ENCODE measurements around the gene OGFR. TPM values are rescaled to one million over a fixed set of nuclear protein-coding genes. Genes with fewer than 3 reads are reported as not detected.

The OGFR gene
- total RNA-seq, 1 donor from 2014 or later: 42.0 TPM

GRCh38 chr20:62825333-62825985, 20.8 kb downstream of the OGFR start:
- DNase-seq (ENCODE audit: low spot score): no peak

- DNase-seq (ENCODE audit: low spot score): no peak
These were observed 21.5 kb downstream of the OGFR start for GRCh38 chr20:62825986-62826645.

- no peak for DNase-seq (ENCODE audit: low spot score)
These were observed 22.1 kb downstream of the OGFR start for GRCh38 chr20:62826646-62827310.

- DNase-seq (ENCODE audit: low spot score): no peak
These were observed 22.8 kb downstream of the OGFR start for GRCh38 chr20:62827311-62828038.

GRCh38 chr20:62828051-62828450, 23.4 kb downstream of the OGFR start:
- DNase-seq (ENCODE audit: low spot score): no peak

GRCh38 chr20:62828511-62829230, 24.0 kb downstream of the OGFR start:
- no peak for DNase-seq (ENCODE audit: low spot score)

- DNase-seq (ENCODE audit: low spot score): no peak
These were observed 24.9 kb downstream of the OGFR start for GRCh38 chr20:62829231-62830230.

GRCh38 chr20:62830251-62830650, 25.6 kb downstream of the OGFR start:
- DNase-seq (ENCODE audit: low spot score): no peak

GRCh38 chr20:62830821-62831220, 26.2 kb downstream of the OGFR start:
- no peak for DNase-seq (ENCODE audit: low spot score)

- DNase-seq (ENCODE audit: low spot score): no peak
These were observed 26.7 kb downstream of the OGFR start for GRCh38 chr20:62831361-62831788.

GRCh38 chr20:62831854-62832211, 27.2 kb downstream of the OGFR start:
- DNase-seq (ENCODE audit: low spot score): no peak

- DNase-seq (ENCODE audit: low spot score): no peak
These were observed 27.7 kb downstream of the OGFR start for GRCh38 chr20:62832212-62832922.

GRCh38 chr20:62832951-62833391, 28.3 kb downstream of the OGFR start:
- DNase-seq (ENCODE audit: low spot score): no peak

- no peak for DNase-seq (ENCODE audit: low spot score)
These were observed 30.5 kb downstream of the OGFR start for GRCh38 chr20:62834967-62835730.

- DNase-seq (ENCODE audit: low spot score): no peak
These were observed 31.6 kb downstream of the OGFR start for GRCh38 chr20:62835931-62836861.

- DNase-seq (ENCODE audit: low spot score): no peak
These were observed 32.4 kb downstream of the OGFR start for GRCh38 chr20:62836967-62837490.

- no peak for DNase-seq (ENCODE audit: low spot score)
These were observed 33.1 kb downstream of the OGFR start for GRCh38 chr20:62837790-62838127.

All from ureter (tissue), 1 donor.